Skin epidermis (tissue), 12 donors: ENCODE results near the gene SREBF1.

Experiments used
- H3K27ac ChIP-seq, 21 experiments: fragments of 200-600 bp; sonication (generic) in 11 of 21; one replicate each; pipeline ENCODE4 v1.5.0; 2020; ENCODE audit warnings: mild to moderate bottlenecking in 3 of 21, inconsistent platforms in 2 of 21, moderate library complexity in 2 of 21
- H3K4me3 ChIP-seq, 7 experiments: fragments of 200-600 bp; sonication (generic) in 2 of 7; one replicate each; pipeline ENCODE4 v1.5.0; 2020; ENCODE audit warnings: inconsistent platforms in 2 of 7, mild to moderate bottlenecking in 2 of 7, moderate library complexity in 1 of 7

The SREBF1 gene

GRCh38 chr17:17788967-17789366, 47.8 kb downstream of the SREBF1 start:
- Histone ChIP-seq H3K4me3 (no peak overlapping the region), H3K27ac (no peak overlapping the region)

- no peak overlapping the region for H3K27ac ChIP-seq
Observed at GRCh38 chr17:17787568-17787967, 49.2 kb downstream of the SREBF1 start.

GRCh38 chr17:17786998-17787397, 49.8 kb downstream of the SREBF1 start:
- H3K27ac ChIP-seq, result no peak overlapping the region
- H3K4me3 ChIP-seq, result no peak overlapping the region

More at GRCh38 chr17:17787568-17787967, 49.2 kb downstream of the SREBF1 start:
- no peak overlapping the region for H3K4me3 ChIP-seq

- Histone ChIP-seq H3K27ac (no peak overlapping the region), H3K4me3 (no peak overlapping the region)
Observed at GRCh38 chr17:17785407-17785806, 51.4 kb downstream of the SREBF1 start.

GRCh38 chr17:17784657-17785267, 52.0 kb downstream of the SREBF1 start:
- H3K4me3 ChIP-seq, result no peak overlapping the region
- peak overlapping the region in 2 of 21 experiments; percentile 52 to 58 for H3K27ac ChIP-seq

GRCh38 chr17:17783825-17784656, 52.7 kb downstream of the SREBF1 start:
- Histone ChIP-seq H3K4me3 (peak overlapping the region; percentile 36 to 57 (median 39)), H3K27ac (peak overlapping the region in 11 of 21 experiments; percentile 3 to 76 (median 40))

GRCh38 chr17:17783116-17783824, 53.5 kb downstream of the SREBF1 start:
- H3K4me3 ChIP-seq, result peak overlapping the region; percentile 36 to 57 (median 39)
- H3K27ac ChIP-seq, result peak overlapping the region in 13 of 21 experiments; percentile 3 to 76 (median 52)

- peak overlapping the region; percentile 36 to 57 (median 39) for H3K4me3 ChIP-seq
- H3K27ac ChIP-seq, result peak overlapping the region in 14 of 21 experiments; percentile 3 to 76 (median 46)
Observed at GRCh38 chr17:17782523-17783115, 54.2 kb downstream of the SREBF1 start.

- H3K27ac ChIP-seq, result peak overlapping the region in 13 of 21 experiments; percentile 9 to 76 (median 49)
- peak overlapping the region; percentile 36 to 57 (median 39) for H3K4me3 ChIP-seq
Observed at GRCh38 chr17:17781591-17782496, 54.9 kb downstream of the SREBF1 start.

- peak overlapping the region in 12 of 21 experiments; percentile 7 to 65 (median 43) for H3K27ac ChIP-seq
- peak overlapping the region in 1 of 7 experiments; percentile 57 for H3K4me3 ChIP-seq
Observed at GRCh38 chr17:17780922-17781590, 55.7 kb downstream of the SREBF1 start.

GRCh38 chr17:17779015-17779611, 57.7 kb downstream of the SREBF1 start:
- no peak overlapping the region for H3K4me3 ChIP-seq
- H3K27ac ChIP-seq, result peak overlapping the region in 12 of 21 experiments; percentile 0 to 64 (median 34)

- Histone ChIP-seq H3K27ac (peak overlapping the region in 9 of 21 experiments; percentile 0 to 57 (median 23)), H3K4me3 (no peak overlapping the region)
Observed at GRCh38 chr17:17778308-17779014, 58.3 kb downstream of the SREBF1 start.

- Histone ChIP-seq H3K4me3 (no peak overlapping the region), H3K27ac (no peak overlapping the region)
Observed at GRCh38 chr17:17776889-17777288, 59.9 kb downstream of the SREBF1 start.

GRCh38 chr17:17774009-17774881, 62.5 kb downstream of the SREBF1 start:
- H3K27ac ChIP-seq, result peak overlapping the region in 12 of 21 experiments; percentile 39 to 78 (median 62)
- no peak overlapping the region for H3K4me3 ChIP-seq

GRCh38 chr17:17772231-17772630, 64.6 kb downstream of the SREBF1 start:
- Histone ChIP-seq H3K27ac (no peak overlapping the region), H3K4me3 (no peak overlapping the region)

GRCh38 chr17:17771498-17772201, 65.1 kb downstream of the SREBF1 start:
- Histone ChIP-seq H3K4me3 (no peak overlapping the region), H3K27ac (no peak overlapping the region)
